GM12878 (cell line): ENCODE results near the gene CEP135. TPM values are rescaled to one million over a fixed set of nuclear protein-coding genes. Genes with fewer than 3 reads are reported as not detected.

Experiments used
- ATAC-seq: fragments of 200-7000 bp; cut with Tn5 transposase; 3 replicates; pipeline ENCODE4 v1.9.1; 2020; ENCODE audit warnings: mild to moderate bottlenecking, moderate library complexity
- BruUV-seq: library from RNA; stranded (reverse); fragments of 400-500 nt; replicated peaks from 2 replicates; lab custom pipeline; 2021; lab: Mats Ljungman, UMichigan
- CTCF ChIA-PET: fragments of 300-600 bp; sonication (Branson Sonifier 250); formaldehyde crosslinking; extraction: SDS; loops from one replicate; lab custom pipeline; 2021; ENCODE audit warnings: inconsistent platforms; lab: Yijun Ruan, JAX
- POLR2A ChIA-PET: fragments of 350-600 bp; formaldehyde crosslinking; extraction: SDS; loops from one replicate; lab custom pipeline; 2021; ENCODE audit warnings: inconsistent platforms; lab: Charles Lee
- RAD21 ChIA-PET: fragments of 300-600 bp; sonication (Branson Sonifier 250); formaldehyde crosslinking; loops from one replicate; lab custom pipeline; 2023; ENCODE audit warnings: antibody characterized with exemption; ENCODE audit not compliant: unreplicated experiment; lab: Charles Lee
- SMC1A ChIA-PET: fragments of 300-600 bp; sonication (Branson Sonifier 250); formaldehyde crosslinking; loops from one replicate; lab custom pipeline; 2023; ENCODE audit not compliant: unreplicated experiment, uncharacterized antibody; lab: Charles Lee
- DNase-seq: peaks from one replicate; pipeline ENCODE4 v3.0.0-alpha.2; 2011; ENCODE audit warnings: low read depth, low spot score
- FAIRE-seq: peaks from 3 replicates; lab custom pipeline; 2011; peaks lifted over from hg19 to GRCh38; lab: Jason Lieb, UNC
- H2AFZ ChIP-seq: 2 replicates; pipeline ENCODE4 v1.6.0; 2011; ENCODE audit warnings: low read depth, low read length, control low read depth; ENCODE audit not compliant: control insufficient read depth
- H3K27ac ChIP-seq: 2 replicates; pipeline ENCODE4 v1.5.1; 2011; ENCODE audit warnings: control low read depth; ENCODE audit not compliant: control insufficient read depth, insufficient read depth
- H3K27me3 ChIP-seq, 2 experiments: replicated peaks in 1 of 2; 2 replicates each; pipeline versions ENCODE4 v1.6.0 to v1.6.1; 2011; ENCODE audit warnings: low read length in 1 of 2; ENCODE audit not compliant: control insufficient read depth in 2 of 2, insufficient read depth in 2 of 2
- H3K36me3 ChIP-seq, 2 experiments: 2 replicates each; pipeline ENCODE4 v1.5.1; 2011; ENCODE audit warnings: low read length in 1 of 2; ENCODE audit not compliant: control insufficient read depth in 2 of 2, insufficient read depth in 2 of 2
- H3K4me1 ChIP-seq: 2 replicates; pipeline ENCODE4 v1.6.1; 2011; ENCODE audit warnings: mild to moderate bottlenecking, low read length, moderate library complexity, mixed read lengths; ENCODE audit not compliant: control insufficient read depth, insufficient read depth
- H3K4me2 ChIP-seq: 2 replicates; pipeline ENCODE4 v1.6.0; 2011; ENCODE audit warnings: control low read depth; ENCODE audit not compliant: control insufficient read depth, insufficient read depth
- H3K4me3 ChIP-seq: fragments of 200-600 bp; sonication (generic); 2 replicates; pipeline ENCODE4 v1.5.1; 2016
- H3K79me2 ChIP-seq: 2 replicates; pipeline ENCODE4 v1.6.0; 2011; ENCODE audit warnings: low read length; ENCODE audit not compliant: control insufficient read depth, insufficient read depth
- H3K9ac ChIP-seq: 2 replicates; pipeline ENCODE4 v1.8.0; 2011; ENCODE audit warnings: low read length, control low read depth, mixed read lengths; ENCODE audit not compliant: control insufficient read depth, insufficient read depth
- H3K9me3 ChIP-seq: replicated peaks from 3 replicates; pipeline ENCODE4 v1.5.1; 2011; ENCODE audit warnings: mild to moderate bottlenecking, low read length; ENCODE audit not compliant: control insufficient read depth, insufficient read depth
- H4K20me1 ChIP-seq: 2 replicates; pipeline ENCODE4 v1.6.0; 2011; ENCODE audit not compliant: control insufficient read depth, insufficient read depth
- ATF7 ChIP-seq: fragments of 450-650 bp; IDR thresholded peaks from 2 replicates; pipeline ENCODE4 v1.6.1; 2016; ENCODE audit warnings: low read depth, mild to moderate bottlenecking
- BRCA1 ChIP-seq: IDR thresholded peaks from 2 replicates; pipeline ENCODE4 v1.6.1; 2011; ENCODE audit warnings: low read depth, low read length, improper control_type of control experiment
- CBX5 ChIP-seq: sonication (generic); IDR thresholded peaks from 2 replicates; pipeline ENCODE4 v1.6.1; 2016; ENCODE audit warnings: low read depth, moderate library complexity, mild to moderate bottlenecking, inconsistent platforms
- FOXK2 ChIP-seq: fragments of 450-650 bp; IDR thresholded peaks from 2 replicates; pipeline ENCODE4 v1.6.1; 2017; ENCODE audit warnings: mild to moderate bottlenecking, moderate library complexity
- HSF1 ChIP-seq: fragments of 150-350 bp; IDR thresholded peaks from 2 replicates; pipeline ENCODE4 v1.6.1; 2014; ENCODE audit warnings: mild to moderate bottlenecking, low read depth, low read length
- LARP7 ChIP-seq: fragments of 450-650 bp; IDR thresholded peaks from 2 replicates; pipeline ENCODE4 v1.6.1; 2017; ENCODE audit warnings: mild to moderate bottlenecking
- MXI1 ChIP-seq: fragments of 150-350 bp; IDR thresholded peaks from 2 replicates; pipeline ENCODE4 v1.6.1; 2011; ENCODE audit warnings: low read depth, mild to moderate bottlenecking, inconsistent platforms, low read length, improper control_type of control experiment
- MYB ChIP-seq: fragments of 150-350 bp; IDR thresholded peaks from 2 replicates; pipeline ENCODE4 v1.6.1; 2014; ENCODE audit warnings: mild to moderate bottlenecking, low read depth, low read length, borderline replicate concordance
- NBN ChIP-seq: fragments of 450-650 bp; IDR thresholded peaks from 2 replicates; pipeline ENCODE4 v1.6.1; 2016
- NFXL1 ChIP-seq: fragments of 450-650 bp; IDR thresholded peaks from 2 replicates; pipeline ENCODE4 v1.6.1; 2017; ENCODE audit warnings: antibody characterized with exemption, mild to moderate bottlenecking, borderline replicate concordance
- NFYA ChIP-seq: IDR thresholded peaks from 2 replicates; pipeline ENCODE4 v1.6.1; 2011; ENCODE audit warnings: low read depth, mild to moderate bottlenecking, low read length, improper control_type of control experiment, borderline replicate concordance
- NFYB ChIP-seq: IDR thresholded peaks from 2 replicates; pipeline ENCODE4 v1.6.1; 2011; ENCODE audit warnings: low read depth, mild to moderate bottlenecking, low read length, improper control_type of control experiment, moderate library complexity; ENCODE audit not compliant: insufficient read depth
- RELA ChIP-seq: fragments of 450-650 bp; IDR thresholded peaks from 2 replicates; pipeline ENCODE4 v1.8.0; 2014; ENCODE audit warnings: borderline replicate concordance; ENCODE audit not compliant: partially characterized antibody
- SP1 ChIP-seq: IDR thresholded peaks from one replicate; pipeline ENCODE4 v1.6.1; 2011; ENCODE audit warnings: low read depth, low read length
- SPI1 ChIP-seq: IDR thresholded peaks from 2 replicates; pipeline ENCODE4 v1.6.1; 2011; ENCODE audit warnings: low read depth, mild to moderate bottlenecking, low read length, moderate library complexity, borderline replicate concordance; ENCODE audit not compliant: insufficient read depth
- WGBS: methylation state at CpG from one replicate; pipeline ENCODE4 v1.1.6; 2016; ENCODE audit warnings: low lambda C conversion rate; ENCODE audit not compliant: insufficient replicate concordance, insufficient coverage; ENCODE audit errors: missing lambda C conversion rate; 5-methylcytosine and 5-hydroxymethylcytosine counted together
- in situ Hi-C: fragments of 300-500 bp; cut with MboI; formaldehyde crosslinking; loops from 9 replicates; pipeline ENCODE4 v1.14.3; 2018; ENCODE audit warnings: mixed read lengths
- intact Hi-C: fragments of 100-400 bp; cut with micrococcal nuclease; formaldehyde crosslinking; loops from one replicate; pipeline ENCODE4 v1.14.2; 2022; ENCODE audit not compliant: unreplicated experiment
- polyA plus RNA-seq, 11 experiments: library from polyadenylated mRNA; depleted of rRNA in 4 of 11; unstranded in 6 of 11; stranded (reverse) in 5 of 11; fragments of >200 nt; fragmentation: Nextera tagmentation in 4 of 11; fragmentation: Illumina TruSeq in 1 of 11; extraction: Ambion mirVana in 4 of 11; extraction: Trizol in 1 of 11; gene quantifications; 1 replicate in 1 of 11; 2 replicates in 10 of 11; pipeline versions ENCODE4 v1.2.1 to v1.2.3, GENCODE V29; 2011 to 2016; ENCODE audit warnings: inconsistent platforms in 2 of 11, missing spikeins in 2 of 11, low read depth in 1 of 11
- total RNA-seq, 4 experiments: library from RNA; depleted of rRNA in 3 of 4; stranded (reverse); fragments of >200 nt in 3 of 4; fragmentation: Illumina TruSeq in 1 of 4; extraction: Trizol in 1 of 4; gene quantifications; 2 replicates each; pipeline versions ENCODE4 v1.2.1 to v1.2.3, GENCODE V29; 2013 to 2021
- TF ChIP-seq, protein P1 (sequence below): IDR thresholded peaks from 2 replicates; pipeline ENCODE4 v1.6.1; 2012; ENCODE audit warnings: low read depth, low read length, improper control_type of control experiment
- TF ChIP-seq, protein P2 (sequence below): IDR thresholded peaks from 2 replicates; pipeline ENCODE4 v1.6.1; 2012; ENCODE audit warnings: mild to moderate bottlenecking, low read depth, low read length
- TF ChIP-seq, protein P3 (sequence below): fragments of 450-650 bp; IDR thresholded peaks from 2 replicates; pipeline ENCODE4 v1.6.1; 2014; ENCODE audit warnings: mild to moderate bottlenecking
- TF ChIP-seq, protein P4 (sequence below): fragments of 450-650 bp; IDR thresholded peaks from 2 replicates; pipeline ENCODE4 v1.6.1; 2016; ENCODE audit warnings: mild to moderate bottlenecking

Gene CEP135
- total and polyA plus RNA-seq, 10 of the 15 experiments (the other 5 are each of a cell fraction or from before 2014, with no cell fraction given) = 2.9 to 13.6 (median 10.1) TPM

DNA sequence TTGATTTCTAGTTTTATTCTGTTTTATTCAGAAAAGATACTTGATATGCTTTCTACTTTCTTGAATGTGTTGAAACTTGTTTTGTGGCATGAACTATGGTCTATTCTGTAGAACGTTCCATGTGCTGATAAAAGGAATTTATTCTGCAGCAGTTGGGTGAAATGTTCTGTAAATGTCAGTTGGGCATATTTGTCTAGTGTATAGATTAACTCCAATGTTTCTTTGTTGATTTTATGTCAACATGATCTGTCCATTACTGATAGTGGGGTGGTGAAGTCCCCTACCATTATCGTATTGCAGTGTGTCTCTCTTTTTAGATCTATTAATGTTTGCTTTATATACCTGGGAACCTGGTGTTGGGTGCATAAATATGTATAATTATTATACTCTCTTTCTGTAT, 55.5 kb downstream of the CEP135 start:
- Histone ChIP-seq H3K79me2 (no peaks in the 10 kb centered on the region), H3K27ac (no peak overlapping the region), H3K9me3 (no peaks in the 10 kb centered on the region; the same call in 2 of the 3 replicates), H3K4me3 (no peak overlapping the region), H4K20me1 (no peaks in the 10 kb centered on the region), H3K9ac (no peak overlapping the region), H3K36me3 (peaks cover 0 to 13% of the 10 kb centered on the region in 2 experiments; a peak in 3 of 4 replicates), H3K4me2 (no peak overlapping the region), H2AFZ (no peak overlapping the region), H3K27me3 (no peaks in the 10 kb centered on the region), H3K4me1 (no peaks in the 10 kb centered on the region)
- ATAC-seq (no peak), FAIRE-seq (no peak), DNase-seq (no peak)
- SMC1A ChIA-PET = interaction anchor here (1.0 to 2.3 kb wide), 4 partner anchors 9 to 57 kb away, joined by 3 to 19 read pairs (median 6); no protein-coding TSS in a partner anchor
- intact Hi-C loops (no loop called here), in situ Hi-C loops (no loop called here)
- 100% methylated on average over 2 of the region's 2 CpGs for WGBS
- POLR2A ChIA-PET = no interaction called here
- RAD21 ChIA-PET = no interaction called here
- CTCF ChIA-PET = no interaction called here
- BruUV-seq = no TSS peak
- TF ChIP-seq HSF1 = no peak
- TF ChIP-seq RELA = no peak
- no peak for TF ChIP-seq MXI1
- TF ChIP-seq LARP7 = no peak
- no peak for TF ChIP-seq SP1
- TF ChIP-seq NBN = no peak
- TF ChIP-seq NFXL1 = no peak
- no peak for TF ChIP-seq SPI1
- no peak for TF ChIP-seq NFYA
- TF ChIP-seq, protein P1, sequence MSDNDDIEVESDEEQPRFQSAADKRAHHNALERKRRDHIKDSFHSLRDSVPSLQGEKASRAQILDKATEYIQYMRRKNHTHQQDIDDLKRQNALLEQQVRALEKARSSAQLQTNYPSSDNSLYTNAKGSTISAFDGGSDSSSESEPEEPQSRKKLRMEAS = no peak
- no peak for TF ChIP-seq CBX5
- TF ChIP-seq, protein P2, sequence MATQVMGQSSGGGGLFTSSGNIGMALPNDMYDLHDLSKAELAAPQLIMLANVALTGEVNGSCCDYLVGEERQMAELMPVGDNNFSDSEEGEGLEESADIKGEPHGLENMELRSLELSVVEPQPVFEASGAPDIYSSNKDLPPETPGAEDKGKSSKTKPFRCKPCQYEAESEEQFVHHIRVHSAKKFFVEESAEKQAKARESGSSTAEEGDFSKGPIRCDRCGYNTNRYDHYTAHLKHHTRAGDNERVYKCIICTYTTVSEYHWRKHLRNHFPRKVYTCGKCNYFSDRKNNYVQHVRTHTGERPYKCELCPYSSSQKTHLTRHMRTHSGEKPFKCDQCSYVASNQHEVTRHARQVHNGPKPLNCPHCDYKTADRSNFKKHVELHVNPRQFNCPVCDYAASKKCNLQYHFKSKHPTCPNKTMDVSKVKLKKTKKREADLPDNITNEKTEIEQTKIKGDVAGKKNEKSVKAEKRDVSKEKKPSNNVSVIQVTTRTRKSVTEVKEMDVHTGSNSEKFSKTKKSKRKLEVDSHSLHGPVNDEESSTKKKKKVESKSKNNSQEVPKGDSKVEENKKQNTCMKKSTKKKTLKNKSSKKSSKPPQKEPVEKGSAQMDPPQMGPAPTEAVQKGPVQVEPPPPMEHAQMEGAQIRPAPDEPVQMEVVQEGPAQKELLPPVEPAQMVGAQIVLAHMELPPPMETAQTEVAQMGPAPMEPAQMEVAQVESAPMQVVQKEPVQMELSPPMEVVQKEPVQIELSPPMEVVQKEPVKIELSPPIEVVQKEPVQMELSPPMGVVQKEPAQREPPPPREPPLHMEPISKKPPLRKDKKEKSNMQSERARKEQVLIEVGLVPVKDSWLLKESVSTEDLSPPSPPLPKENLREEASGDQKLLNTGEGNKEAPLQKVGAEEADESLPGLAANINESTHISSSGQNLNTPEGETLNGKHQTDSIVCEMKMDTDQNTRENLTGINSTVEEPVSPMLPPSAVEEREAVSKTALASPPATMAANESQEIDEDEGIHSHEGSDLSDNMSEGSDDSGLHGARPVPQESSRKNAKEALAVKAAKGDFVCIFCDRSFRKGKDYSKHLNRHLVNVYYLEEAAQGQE = no peak
- TF ChIP-seq, protein P3, sequence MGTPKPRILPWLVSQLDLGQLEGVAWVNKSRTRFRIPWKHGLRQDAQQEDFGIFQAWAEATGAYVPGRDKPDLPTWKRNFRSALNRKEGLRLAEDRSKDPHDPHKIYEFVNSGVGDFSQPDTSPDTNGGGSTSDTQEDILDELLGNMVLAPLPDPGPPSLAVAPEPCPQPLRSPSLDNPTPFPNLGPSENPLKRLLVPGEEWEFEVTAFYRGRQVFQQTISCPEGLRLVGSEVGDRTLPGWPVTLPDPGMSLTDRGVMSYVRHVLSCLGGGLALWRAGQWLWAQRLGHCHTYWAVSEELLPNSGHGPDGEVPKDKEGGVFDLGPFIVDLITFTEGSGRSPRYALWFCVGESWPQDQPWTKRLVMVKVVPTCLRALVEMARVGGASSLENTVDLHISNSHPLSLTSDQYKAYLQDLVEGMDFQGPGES = no peak
- no peak for TF ChIP-seq NFYB
- no peak for TF ChIP-seq ATF7
- TF ChIP-seq BRCA1 = no peak
- TF ChIP-seq FOXK2 = no peak
- no peak for TF ChIP-seq MYB
- TF ChIP-seq, protein P4, sequence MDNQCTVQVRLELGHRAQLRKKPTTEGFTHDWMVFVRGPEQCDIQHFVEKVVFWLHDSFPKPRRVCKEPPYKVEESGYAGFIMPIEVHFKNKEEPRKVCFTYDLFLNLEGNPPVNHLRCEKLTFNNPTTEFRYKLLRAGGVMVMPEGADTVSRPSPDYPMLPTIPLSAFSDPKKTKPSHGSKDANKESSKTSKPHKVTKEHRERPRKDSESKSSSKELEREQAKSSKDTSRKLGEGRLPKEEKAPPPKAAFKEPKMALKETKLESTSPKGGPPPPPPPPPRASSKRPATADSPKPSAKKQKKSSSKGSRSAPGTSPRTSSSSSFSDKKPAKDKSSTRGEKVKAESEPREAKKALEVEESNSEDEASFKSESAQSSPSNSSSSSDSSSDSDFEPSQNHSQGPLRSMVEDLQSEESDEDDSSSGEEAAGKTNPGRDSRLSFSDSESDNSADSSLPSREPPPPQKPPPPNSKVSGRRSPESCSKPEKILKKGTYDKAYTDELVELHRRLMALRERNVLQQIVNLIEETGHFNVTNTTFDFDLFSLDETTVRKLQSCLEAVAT = no peak
